GM11168 (cell line): ENCODE measurements around the gene ZNF469.

Experiments used
- in situ Hi-C: fragments of 300-500 bp; cut with MboI; formaldehyde crosslinking; loops from one replicate; pipeline ENCODE4 v1.12.0; 2022; ENCODE audit warnings: low sequenced_read_pairs; ENCODE audit not compliant: unreplicated experiment

ZNF469 gene

DNA sequence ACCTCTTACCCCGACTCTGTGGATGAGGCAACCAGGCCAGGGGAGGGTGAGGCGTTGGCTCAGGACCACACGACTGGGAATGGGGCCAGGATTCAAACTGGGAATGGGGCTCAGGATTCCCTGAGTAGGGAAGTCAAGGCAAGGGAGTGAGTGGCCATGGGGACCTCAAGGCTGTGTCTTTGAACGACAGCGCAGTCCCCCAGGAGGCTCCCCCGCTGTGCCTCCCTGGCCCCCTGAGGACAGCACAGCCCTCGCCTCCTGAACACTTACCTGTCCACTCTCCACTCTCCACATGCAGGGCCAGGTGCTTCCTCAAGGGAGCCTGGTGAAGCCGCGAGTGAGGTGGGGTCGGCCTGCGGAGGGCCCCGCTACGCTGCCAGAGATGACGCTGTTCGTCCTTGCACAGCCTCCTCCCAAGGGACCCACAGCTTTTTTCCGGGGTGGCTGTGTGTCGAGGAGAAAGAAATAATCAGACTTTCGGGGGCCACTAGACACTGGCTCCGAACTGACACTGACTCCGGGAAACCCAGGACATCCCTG is 6.9 kb downstream of the ZNF469 start:
- in situ Hi-C loops, result no loop called here

DNA sequence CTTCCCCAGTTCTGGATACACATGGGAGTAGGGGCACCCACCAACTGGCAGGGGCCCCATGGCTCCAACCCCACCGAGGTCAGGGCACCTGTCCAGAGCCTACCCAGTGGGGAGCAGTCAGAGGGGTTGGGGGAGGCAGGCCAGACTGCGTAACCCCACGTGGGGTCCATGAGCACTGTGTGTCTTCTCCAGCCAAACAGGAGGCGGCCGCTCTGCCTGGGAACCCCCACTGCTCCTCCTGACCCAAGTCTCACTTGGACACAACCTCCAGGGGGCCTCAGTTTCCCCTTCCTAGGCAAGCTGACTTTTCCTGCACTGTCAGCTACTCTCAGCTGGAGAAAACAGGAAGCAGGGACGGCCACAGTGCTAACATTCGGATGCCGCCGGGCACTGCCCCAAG is 7.5 kb downstream of the ZNF469 start:
- in situ Hi-C loops, result no loop called here

- in situ Hi-C loops, result no loop called here
These were observed 8.0 kb downstream of the ZNF469 start for GRCh38 chr16:88390735-88391134.

DNA sequence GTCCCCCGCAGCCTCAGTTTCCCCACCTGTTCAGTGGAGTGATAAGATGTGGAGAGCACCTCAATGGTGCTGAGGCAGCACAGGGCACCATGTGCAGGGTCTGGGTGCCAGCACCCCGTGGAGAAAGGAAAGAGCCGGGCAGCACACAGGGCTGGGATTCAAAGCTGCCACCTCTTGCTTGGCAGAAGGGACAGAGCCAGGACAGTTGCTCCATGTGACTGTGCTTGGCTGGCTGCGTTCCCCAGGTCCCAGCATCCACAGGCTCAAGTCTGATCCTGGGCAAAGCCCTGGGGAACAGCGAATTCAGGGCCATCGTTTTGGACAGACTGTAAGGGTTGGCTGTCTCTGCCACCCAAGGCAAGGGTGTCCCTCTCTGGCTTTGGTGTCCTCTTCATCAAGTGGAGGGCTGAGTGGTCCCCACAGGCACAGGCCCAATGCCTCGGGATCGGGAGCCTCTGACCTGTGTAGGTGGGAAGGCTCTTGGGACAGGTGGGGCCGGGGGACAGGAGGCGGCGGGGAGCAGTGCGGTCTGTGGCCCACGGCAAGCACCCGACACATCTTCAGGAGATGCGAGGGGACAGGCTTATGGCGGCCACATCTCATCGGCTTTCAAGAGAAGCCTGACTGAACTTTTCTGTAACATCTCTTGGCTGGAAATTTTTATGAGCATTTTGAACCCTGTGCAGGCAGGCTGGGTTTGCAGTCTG is 8.5 kb downstream of the ZNF469 start:
- in situ Hi-C loops, result no loop called here

- in situ Hi-C loops, result no loop called here
These were observed 9.4 kb downstream of the ZNF469 start for GRCh38 chr16:88392111-88392510.

DNA sequence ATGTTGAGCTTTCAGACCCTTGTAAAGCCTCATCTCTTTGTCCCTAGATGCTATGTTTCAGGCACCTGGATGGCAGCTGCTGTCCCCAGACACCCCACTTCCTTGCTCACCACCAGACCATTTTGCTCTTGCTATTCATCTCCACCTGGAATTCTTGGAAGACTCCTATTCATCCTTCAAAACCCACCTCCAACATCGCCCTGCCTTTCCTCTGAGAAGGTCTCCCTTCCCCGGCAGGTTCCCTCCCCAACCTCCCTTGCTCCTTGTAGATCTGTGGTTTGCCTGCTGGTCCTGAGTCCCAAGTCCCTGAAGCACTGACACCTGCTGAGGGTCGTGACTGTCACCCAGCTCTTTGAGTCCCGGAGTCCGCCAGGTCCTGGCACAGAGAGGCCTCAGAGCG is 9.9 kb downstream of the ZNF469 start:
- in situ Hi-C loops, result no loop called here

DNA sequence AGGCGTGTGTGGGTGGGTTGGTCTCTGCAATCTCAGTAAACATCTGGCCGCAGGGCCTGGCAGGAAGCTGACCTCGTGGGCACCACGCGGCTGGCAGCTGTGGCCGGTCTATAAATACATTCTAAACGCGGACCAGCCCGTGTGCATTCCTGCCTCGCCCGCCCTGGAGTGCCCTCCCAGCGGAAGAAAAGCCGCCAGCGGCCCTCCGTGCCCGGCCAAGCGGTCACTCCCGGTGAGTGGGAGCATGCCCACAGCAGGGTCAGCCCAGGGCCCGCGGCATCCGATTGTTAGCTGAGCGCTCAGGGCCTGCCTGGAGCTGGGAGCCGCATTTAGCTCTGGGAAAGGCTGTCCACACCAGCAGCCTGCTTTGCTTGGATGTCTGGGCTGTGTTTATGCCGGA is 10.3 kb downstream of the ZNF469 start:
- in situ Hi-C loops, result no loop called here

DNA sequence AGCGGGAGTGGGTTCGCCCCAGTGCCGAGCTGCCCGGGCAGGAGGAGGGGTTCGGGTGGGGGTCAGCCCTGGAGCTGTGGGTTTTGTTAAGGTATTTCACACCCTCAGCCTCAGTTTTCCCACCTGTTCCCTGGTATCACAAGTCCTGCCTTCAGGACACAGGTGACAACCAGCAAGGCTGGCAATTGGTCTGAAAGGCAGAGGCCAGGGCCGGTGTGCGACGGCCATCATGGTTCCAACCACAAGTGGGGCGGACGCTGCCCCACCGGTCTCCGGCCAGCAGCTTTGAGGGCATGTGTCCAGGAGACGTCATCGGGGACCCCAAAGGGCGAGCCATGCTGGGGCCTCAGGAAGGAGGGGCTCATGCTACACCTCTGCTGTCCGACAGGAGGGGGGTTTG is 10.8 kb downstream of the ZNF469 start:
- in situ Hi-C loops, result no loop called here

DNA sequence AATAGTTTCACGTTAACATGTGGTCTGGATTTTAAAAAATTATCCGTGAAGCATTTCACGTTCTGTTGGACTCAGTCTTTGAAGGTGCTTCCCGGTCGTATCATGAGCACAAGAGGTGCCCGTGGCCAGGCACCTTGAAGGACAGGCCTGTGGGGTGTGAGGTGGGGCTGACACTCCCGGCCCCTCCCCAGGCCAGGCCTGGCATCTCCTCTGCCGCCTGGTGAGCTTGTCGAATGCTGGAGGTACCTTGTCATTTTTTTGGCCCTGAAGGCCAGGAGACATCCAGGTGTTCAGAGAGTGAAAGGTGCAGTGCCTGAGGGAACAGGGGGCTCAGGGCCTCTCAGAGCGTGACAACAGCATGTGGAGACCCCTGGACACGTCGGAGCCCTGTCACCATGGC is 11.7 kb downstream of the ZNF469 start:
- in situ Hi-C loops, result no loop called here

GRCh38 chr16:88395669-88396584 is 13.2 kb downstream of the ZNF469 start:
- in situ Hi-C loops, result no loop called here

DNA sequence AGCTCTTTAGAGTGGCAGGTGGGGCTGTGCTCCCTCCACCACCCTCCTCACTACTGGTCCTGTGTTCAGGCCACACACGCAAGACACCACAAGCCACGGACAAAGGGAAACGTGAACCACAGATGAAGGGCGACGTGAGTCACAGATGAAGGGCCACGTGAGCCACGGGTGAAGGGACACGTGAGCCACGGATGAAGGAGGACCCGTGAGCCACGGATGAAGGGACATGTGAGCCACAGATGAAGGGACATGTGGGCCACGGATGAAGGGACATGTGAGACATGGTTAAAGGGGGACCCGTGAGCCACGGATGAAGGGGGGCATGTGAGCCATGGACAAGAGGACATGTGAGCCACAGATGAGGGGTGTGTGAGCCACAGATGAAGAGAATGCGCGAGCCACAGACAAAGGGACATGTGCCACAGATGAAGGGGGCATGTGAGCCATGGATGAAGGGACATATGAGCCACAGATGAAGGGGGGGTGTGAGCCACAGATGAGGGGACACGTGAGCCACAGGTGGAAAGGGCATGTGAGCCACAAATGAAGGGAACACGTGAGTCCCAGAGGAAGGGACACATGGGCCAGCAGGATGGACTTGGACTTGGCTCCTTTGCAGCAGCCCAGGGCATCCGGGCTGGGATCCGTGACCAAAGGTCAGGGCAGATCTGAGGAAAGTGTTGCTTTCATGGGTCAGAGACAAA is 15.6 kb downstream of the ZNF469 start:
- in situ Hi-C loops, result no loop called here

GRCh38 chr16:88398874-88399178 is 16.1 kb downstream of the ZNF469 start:
- in situ Hi-C loops, result no loop called here

- in situ Hi-C loops, result loop anchor here (25.0 kb wide), 1 partner anchor 388 kb away; no protein-coding TSS in a partner anchor
These were observed 17.4 kb downstream of the ZNF469 start for GRCh38 chr16:88400186-88400585.

DNA sequence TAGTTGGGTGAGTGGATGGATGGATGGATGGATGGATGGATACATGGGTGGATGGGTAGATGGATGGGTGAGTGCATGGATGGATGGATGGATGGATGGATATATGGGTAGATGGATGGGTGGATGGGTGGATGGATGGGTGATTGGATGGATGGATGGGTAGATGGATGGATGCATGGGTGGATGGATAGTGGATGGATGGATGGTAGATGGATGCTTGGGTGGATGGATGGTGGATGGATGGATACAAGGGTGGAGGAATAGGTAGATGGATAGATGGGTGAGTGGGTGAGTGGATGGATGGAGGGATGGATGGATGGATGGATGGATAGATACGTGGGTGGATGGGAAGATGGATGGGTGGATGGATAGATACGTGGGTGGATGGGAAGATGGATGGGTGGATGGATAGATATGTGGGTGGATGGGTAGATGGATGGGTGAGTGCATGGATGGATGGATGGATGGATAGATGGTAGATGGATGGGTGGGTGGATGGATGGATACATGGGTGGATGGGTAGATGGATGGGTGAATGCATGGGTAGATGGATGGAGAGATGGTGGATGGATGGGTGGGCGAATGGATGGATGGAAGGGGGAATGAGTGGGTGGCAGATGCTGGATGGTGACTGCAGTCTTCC is 19.0 kb downstream of the ZNF469 start:
- in situ Hi-C loops, result loop anchor here (25.0 kb wide), 1 partner anchor 389 kb away; no protein-coding TSS in a partner anchor

- in situ Hi-C loops, result loop anchor here (25.0 kb wide), 1 partner anchor 390 kb away; no protein-coding TSS in a partner anchor
These were observed 19.9 kb downstream of the ZNF469 start for GRCh38 chr16:88402551-88403240.

DNA sequence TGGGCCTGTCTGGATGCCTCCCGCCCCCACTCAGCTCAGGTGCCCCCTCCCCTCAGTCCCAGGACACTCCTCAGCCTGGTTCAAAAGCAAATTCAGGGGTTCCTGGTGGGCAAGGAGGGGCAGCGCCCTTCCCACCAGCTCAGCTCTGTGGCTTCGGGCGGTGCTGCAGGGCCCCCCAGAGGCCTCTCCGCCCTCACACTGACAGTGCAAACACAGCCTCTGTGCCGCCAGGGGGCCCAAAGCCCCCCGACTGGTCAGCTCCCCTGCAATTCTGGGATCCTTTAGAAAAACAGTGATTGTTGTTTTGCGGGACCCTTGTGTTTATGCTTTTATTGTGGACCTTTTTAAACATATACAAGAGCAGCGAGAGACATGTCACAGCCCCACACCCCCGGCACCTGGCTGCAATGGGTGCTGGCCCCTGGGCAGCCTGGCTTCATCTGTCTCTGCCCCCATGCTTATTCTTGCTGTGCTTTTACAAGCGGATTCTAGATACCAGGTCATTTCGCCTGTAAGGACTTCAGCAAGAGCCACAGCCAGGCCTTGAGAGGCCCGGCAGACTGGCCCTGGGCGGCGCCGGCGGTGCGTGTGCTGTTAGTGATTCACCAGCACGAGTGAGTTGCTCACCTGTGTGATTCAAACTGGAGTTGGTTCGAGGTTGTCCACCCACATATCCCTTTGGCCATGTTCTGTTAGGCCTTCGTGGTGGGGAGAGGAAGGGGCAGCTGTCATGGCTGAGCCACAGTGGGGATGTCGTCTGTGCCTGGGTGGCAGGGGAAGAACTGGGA is 21.2 kb downstream of the ZNF469 start:
- in situ Hi-C loops, result loop anchor here (25.0 kb wide), 1 partner anchor 392 kb away; no protein-coding TSS in a partner anchor

DNA sequence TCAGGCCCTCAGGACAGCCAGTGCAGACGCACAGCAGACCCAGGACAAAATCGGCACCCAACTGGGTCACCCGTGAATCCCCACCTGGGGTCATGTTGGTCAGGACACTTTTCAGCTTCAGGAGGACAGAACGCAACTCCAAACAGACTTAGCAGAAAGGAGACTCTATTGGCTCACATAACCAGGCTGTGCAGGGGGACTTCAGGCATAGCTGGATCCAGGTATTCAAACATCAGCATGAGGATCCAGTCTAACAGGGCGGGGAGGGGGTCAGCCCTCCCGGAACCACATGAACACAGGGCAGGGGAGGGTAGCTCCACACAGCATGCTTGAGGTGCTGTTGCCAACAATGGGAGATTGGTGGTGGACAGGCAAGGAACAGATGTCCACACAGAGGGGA is 22.0 kb downstream of the ZNF469 start:
- in situ Hi-C loops, result loop anchor here (25.0 kb wide), 1 partner anchor 392 kb away; no protein-coding TSS in a partner anchor

GRCh38 chr16:88405216-88406060 is 22.7 kb downstream of the ZNF469 start:
- in situ Hi-C loops, result loop anchor here (25.0 kb wide), 1 partner anchor 393 kb away; no protein-coding TSS in a partner anchor
